ENCODE measurements around the gene PHF12. TPM values are rescaled to one million over a fixed set of nuclear protein-coding genes. Genes with fewer than 3 reads are reported as not detected.
A peak's percentile ranks its signal among the peaks of the same experiment; 100 is the strongest.
"Not testable (repeated sequence)": the region's sequence is repeated elsewhere in the genome, so short reads cannot be mapped to it uniquely, and the experiment has no call there.

Gene PHF12
- total RNA-seq, 1 donor from 2014 or later, result 4.4 TPM

GRCh38 chr17:28935744-28936460 is 15.4 kb downstream of the PHF12 start:
- DNase-seq (ENCODE audit: low read depth in 2 of 2), result no peak

- DNase-seq (ENCODE audit: low read depth in 2 of 2), result not testable (repeated sequence)
Observed at GRCh38 chr17:28934508-28934907, 16.8 kb downstream of the PHF12 start.

- no peak for DNase-seq (ENCODE audit: low read depth in 2 of 2)
Observed at GRCh38 chr17:28929787-28930186, 21.5 kb downstream of the PHF12 start.

GRCh38 chr17:28928061-28928460 is 23.3 kb downstream of the PHF12 start:
- DNase-seq (ENCODE audit: low read depth in 2 of 2), result no peak

- DNase-seq (ENCODE audit: low read depth in 2 of 2), result no peak
Observed at GRCh38 chr17:28926786-28927185, 24.5 kb downstream of the PHF12 start.

- DNase-seq (ENCODE audit: low read depth in 2 of 2), result no peak
Observed at GRCh38 chr17:28926366-28926765, 25.0 kb downstream of the PHF12 start.

GRCh38 chr17:28925912-28926365 is 25.4 kb downstream of the PHF12 start:
- peak in 1 of 2 donors; percentile 85 for DNase-seq (ENCODE audit: low read depth in 2 of 2)

- no peak for DNase-seq (ENCODE audit: low read depth in 2 of 2)
Observed at GRCh38 chr17:28920201-28920600, 31.1 kb downstream of the PHF12 start.

GRCh38 chr17:28918295-28918694 is 33.0 kb downstream of the PHF12 start:
- DNase-seq (ENCODE audit: low read depth in 2 of 2), result no peak

- no peak for DNase-seq (ENCODE audit: low read depth in 2 of 2)
Observed at GRCh38 chr17:28917465-28917864, 33.9 kb downstream of the PHF12 start.

- DNase-seq (ENCODE audit: low read depth in 2 of 2), result no peak
Observed at GRCh38 chr17:28917029-28917428, 34.3 kb downstream of the PHF12 start.

- DNase-seq (ENCODE audit: low read depth in 2 of 2), result peak; percentile 54 to 70
Observed at GRCh38 chr17:28916302-28916934, 34.9 kb downstream of the PHF12 start.

- no peak for DNase-seq (ENCODE audit: low read depth in 2 of 2)
Observed at GRCh38 chr17:28912938-28913333, 38.4 kb downstream of the PHF12 start.

- peak; percentile 44 to 85 for DNase-seq (ENCODE audit: low read depth in 2 of 2)
Observed at GRCh38 chr17:28912281-28912937, 38.9 kb downstream of the PHF12 start.

GRCh38 chr17:28911411-28912045 is 39.8 kb downstream of the PHF12 start:
- no peak for DNase-seq (ENCODE audit: low read depth in 2 of 2)

GRCh38 chr17:28910534-28910933 is 40.8 kb downstream of the PHF12 start:
- no peak for DNase-seq (ENCODE audit: low read depth in 2 of 2)

GRCh38 chr17:28908640-28909167 is 42.6 kb downstream of the PHF12 start:
- DNase-seq (ENCODE audit: low read depth in 2 of 2), result peak; percentile 48 to 77

GRCh38 chr17:28907709-28908475 is 43.4 kb downstream of the PHF12 start:
- no peak for DNase-seq (ENCODE audit: low read depth in 2 of 2)

GRCh38 chr17:28906706-28907438 is 44.4 kb downstream of the PHF12 start:
- no peak for DNase-seq (ENCODE audit: low read depth in 2 of 2)

- no peak for DNase-seq (ENCODE audit: low read depth in 2 of 2)
Observed at GRCh38 chr17:28906276-28906675, 45.0 kb downstream of the PHF12 start.

Data from dermis microvascular lymphatic vessel endothelial cell (primary cell).